ENCODE measurements around the gene CEP290. TPM values are rescaled to one million over a fixed set of nuclear protein-coding genes. Genes with fewer than 3 reads are reported as not detected.

CEP290 gene
- total and polyA plus RNA-seq, 2 donors from 2014 or later, result 5.1 to 18.2 TPM

GRCh38 chr12:88181881-88182280, 40.0 kb upstream of the CEP290 start:
- Histone ChIP-seq H3K9ac (ENCODE audit: low read length in 3 of 3) (no peak overlapping the region), H3K4me1 (ENCODE audit: control insufficient read depth in 2 of 3, insufficient read depth in 2 of 3, low read depth in 1 of 3, low read length in 3 of 3) (no peaks in the 10 kb centered on the region), H3K27ac (ENCODE audit: low read depth in 2 of 2, low read length in 2 of 2) (no peak overlapping the region), H3K27me3 (ENCODE audit: control insufficient read depth, insufficient read depth, low read length) (no peaks in the 10 kb centered on the region), H3K4me3 (ENCODE audit: low read length in 3 of 3) (no peak overlapping the region), H3K36me3 (ENCODE audit: control insufficient read depth in 2 of 3, insufficient read depth in 3 of 3, low read length in 3 of 3) (peaks cover 6 to 19% (median 7%) of the 10 kb centered on the region in 3 donors), H3K9me3 (ENCODE audit: control insufficient read depth in 2 of 3, insufficient read depth in 1 of 3, low read length in 3 of 3) (peaks cover 0 to 4% (median 0%) of the 10 kb centered on the region in 3 donors)
- TF ChIP-seq CTCF (IDR thresholded peaks at IDR 0.05; ENCODE audit: borderline replicate concordance, extremely low read depth, insufficient read depth), result no peak
- intact Hi-C loops (cut with DNase I), result no loop called here
- DNase-seq (no peak), FAIRE-seq (no peak)

GRCh38 chr12:88179436-88180014, 37.6 kb upstream of the CEP290 start:
- TF ChIP-seq CTCF (IDR thresholded peaks at IDR 0.05; ENCODE audit: borderline replicate concordance, extremely low read depth, insufficient read depth), result no peak
- peaks cover 0 to 4% (median 0%) of the 10 kb centered on the region in 3 donors for H3K9me3 ChIP-seq (ENCODE audit: control insufficient read depth in 2 of 3, insufficient read depth in 1 of 3, low read length in 3 of 3)
- no peaks in the 10 kb centered on the region for H3K27me3 ChIP-seq (ENCODE audit: control insufficient read depth, insufficient read depth, low read length)
- no peak for FAIRE-seq
- no peak overlapping the region for H3K27ac ChIP-seq (ENCODE audit: low read depth in 2 of 2, low read length in 2 of 2)
- intact Hi-C loops (cut with DNase I), result no loop called here
- no peak overlapping the region for H3K9ac ChIP-seq (ENCODE audit: low read length in 3 of 3)
- H3K36me3 ChIP-seq (ENCODE audit: control insufficient read depth in 2 of 3, insufficient read depth in 3 of 3, low read length in 3 of 3), result peaks cover 7 to 30% (median 11%) of the 10 kb centered on the region in 3 donors
- no peak overlapping the region for H3K4me3 ChIP-seq (ENCODE audit: low read length in 3 of 3)
- H3K4me1 ChIP-seq (ENCODE audit: control insufficient read depth in 2 of 3, insufficient read depth in 2 of 3, low read depth in 1 of 3, low read length in 3 of 3), result no peaks in the 10 kb centered on the region
- DNase-seq, result no peak

- no peak overlapping the region for H3K4me3 ChIP-seq (ENCODE audit: low read length in 3 of 3)
- FAIRE-seq (no peak), DNase-seq (no peak)
- no peak for TF ChIP-seq CTCF (IDR thresholded peaks at IDR 0.05; ENCODE audit: borderline replicate concordance, extremely low read depth, insufficient read depth)
- H3K27me3 ChIP-seq (ENCODE audit: control insufficient read depth, insufficient read depth, low read length), result no peaks in the 10 kb centered on the region
- H3K9me3 ChIP-seq (ENCODE audit: control insufficient read depth in 2 of 3, insufficient read depth in 1 of 3, low read length in 3 of 3), result no peaks in the 10 kb centered on the region
- H3K27ac ChIP-seq (ENCODE audit: low read depth in 2 of 2, low read length in 2 of 2), result no peak overlapping the region
- peaks cover 6 to 33% (median 14%) of the 10 kb centered on the region in 3 donors for H3K36me3 ChIP-seq (ENCODE audit: control insufficient read depth in 2 of 3, insufficient read depth in 3 of 3, low read length in 3 of 3)
- no peak overlapping the region for H3K9ac ChIP-seq (ENCODE audit: low read length in 3 of 3)
- no peaks in the 10 kb centered on the region for H3K4me1 ChIP-seq (ENCODE audit: control insufficient read depth in 2 of 3, insufficient read depth in 2 of 3, low read depth in 1 of 3, low read length in 3 of 3)
- intact Hi-C loops (cut with DNase I), result no loop called here
Observed at GRCh38 chr12:88175544-88175943, 33.7 kb upstream of the CEP290 start.

Measured in kidney (tissue), 14 donors.